NCI-H2227 (cell line): ENCODE data around the gene MTHFD2L.
"Not testable (repeated sequence)": the region's sequence is repeated elsewhere in the genome, so short reads cannot be mapped to it uniquely, and the experiment has no call there.

Source experiments
- DNase-seq: peaks from one replicate; lab custom pipeline; 2025; ENCODE audit not compliant: unreplicated experiment; lab: John Stamatoyannopoulos, UW

Gene MTHFD2L

GRCh38 chr4:74132188-74132587 lies 25.7 kb upstream of the MTHFD2L start:
- DNase-seq, result not testable (repeated sequence)

DNA sequence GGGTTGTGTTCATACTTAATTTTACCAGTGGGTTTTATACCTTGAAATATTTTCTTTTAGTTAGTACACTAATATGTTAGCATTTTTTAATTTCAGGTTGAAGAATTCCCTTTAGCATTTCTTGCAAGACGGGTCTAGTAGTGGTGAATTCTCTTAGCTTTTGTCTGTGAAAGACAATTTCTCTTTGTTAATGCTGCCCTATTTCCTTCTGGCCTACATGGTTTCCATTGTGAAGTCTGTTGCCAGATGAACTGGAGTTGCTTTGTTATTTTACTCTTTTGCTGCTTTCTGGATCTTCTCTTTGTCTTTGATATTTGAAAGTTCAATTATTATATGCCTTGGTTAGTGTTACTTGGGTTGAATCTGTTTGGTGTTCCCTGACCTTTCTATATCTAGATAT lies 25.0 kb upstream of the MTHFD2L start:
- DNase-seq, result no peak

DNA sequence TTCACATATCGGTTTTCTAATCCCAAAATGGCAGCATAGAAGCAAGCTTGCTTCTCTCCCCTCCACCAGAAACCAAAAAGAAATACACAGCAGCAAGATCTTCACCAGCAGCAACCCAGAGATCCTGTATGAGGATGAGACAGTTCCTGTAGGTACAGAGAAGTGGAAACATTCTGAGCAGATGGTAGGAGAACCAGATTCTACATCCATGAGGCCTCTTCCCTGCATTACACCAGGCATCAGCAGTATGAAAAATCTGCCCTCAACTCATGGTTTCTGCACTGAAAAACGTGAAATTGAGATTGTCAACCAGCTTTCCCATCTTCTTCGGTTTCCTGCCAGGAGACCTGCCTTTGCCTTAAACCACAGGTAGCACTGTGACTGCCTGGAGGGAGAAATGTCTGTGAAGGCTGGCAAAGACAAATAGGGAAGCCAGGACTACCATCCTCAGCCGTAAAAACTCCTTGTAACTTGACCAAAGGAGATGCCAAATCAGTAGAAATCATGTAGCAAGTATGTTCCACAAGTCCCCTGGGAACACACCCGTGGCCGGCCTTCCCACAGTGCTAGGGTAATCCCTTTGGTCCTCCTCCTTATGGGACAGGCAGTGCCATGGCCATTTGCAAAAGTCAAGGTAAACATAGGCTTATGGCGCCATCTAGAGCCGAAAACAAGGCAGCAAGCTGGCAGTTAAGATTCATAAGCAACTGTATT lies 24.0 kb upstream of the MTHFD2L start:
- peak; percentile 60 for DNase-seq

- no peak for DNase-seq
Measured at GRCh38 chr4:74134500-74134852, 23.4 kb upstream of the MTHFD2L start.

DNA sequence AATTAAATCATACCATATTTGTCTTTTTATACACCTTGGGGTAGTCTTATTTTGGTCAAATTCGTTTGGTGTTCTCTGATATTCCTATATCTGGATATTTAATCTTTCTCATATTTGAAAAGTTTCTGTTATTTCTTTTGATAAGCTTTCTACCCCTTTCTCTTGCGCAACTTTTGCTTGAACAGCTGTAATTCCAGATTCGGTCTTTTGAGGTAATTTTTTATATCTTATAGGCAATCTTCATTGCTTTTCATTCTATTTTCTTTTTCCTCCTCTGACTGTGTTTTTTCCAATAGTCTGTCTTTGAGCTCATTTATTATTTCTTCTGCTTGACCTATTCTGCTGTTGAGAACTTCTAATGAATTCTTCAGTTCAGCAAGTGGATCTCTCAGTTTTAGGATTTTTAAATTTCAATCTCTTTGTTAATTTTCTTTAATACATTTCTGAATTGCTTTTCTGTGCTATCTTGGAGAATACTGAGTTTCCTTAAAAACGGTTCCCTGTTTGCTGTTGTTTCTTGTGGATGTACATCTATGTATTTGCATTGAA lies 11.3 kb upstream of the MTHFD2L start:
- no peak for DNase-seq

DNA sequence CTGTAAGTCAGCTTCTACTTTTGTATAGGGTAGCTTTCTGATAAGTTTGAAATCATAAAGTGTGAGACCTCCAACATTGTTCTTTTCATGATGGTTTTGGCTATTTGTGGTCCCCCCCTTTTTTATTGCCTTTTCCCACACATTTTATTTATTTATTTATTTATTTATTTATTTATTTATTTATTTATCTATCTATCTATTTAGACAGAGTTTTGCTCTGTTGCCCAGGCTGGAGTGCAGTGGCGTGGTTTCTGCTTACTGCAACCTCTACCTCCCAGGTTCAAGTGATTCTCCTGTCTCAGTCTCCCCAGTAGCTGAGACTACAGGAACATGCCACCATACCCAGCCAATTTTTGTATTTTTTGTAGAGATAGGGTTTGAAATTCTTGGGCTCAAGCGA lies 9.7 kb upstream of the MTHFD2L start:
- no peak for DNase-seq

- no peak for DNase-seq
Measured at GRCh38 chr4:74152836-74153235, 5.1 kb upstream of the MTHFD2L start.

- no peak for DNase-seq
Measured at GRCh38 chr4:74156521-74156920, 1.4 kb upstream of the MTHFD2L start.

DNA sequence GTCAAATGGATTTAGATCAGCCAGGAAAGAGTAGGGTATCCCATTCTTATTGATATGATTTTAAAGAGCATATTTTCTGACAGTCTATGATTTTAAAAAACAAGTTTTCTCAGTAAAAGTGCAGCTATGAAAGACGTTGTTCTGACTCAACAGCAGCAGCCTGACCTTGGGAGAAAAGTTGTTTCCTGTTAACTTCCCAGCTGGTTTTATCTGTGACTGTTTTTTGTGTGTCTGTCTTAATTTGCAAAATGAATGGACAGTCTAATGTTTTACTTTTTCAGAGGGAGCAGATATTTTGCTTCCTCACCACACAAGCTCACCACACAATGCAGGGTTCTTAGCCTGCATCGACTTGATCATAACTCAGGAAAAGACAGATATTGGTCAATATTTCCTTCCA lies 764 bp upstream of the MTHFD2L start:
- DNase-seq, result no peak

DNA sequence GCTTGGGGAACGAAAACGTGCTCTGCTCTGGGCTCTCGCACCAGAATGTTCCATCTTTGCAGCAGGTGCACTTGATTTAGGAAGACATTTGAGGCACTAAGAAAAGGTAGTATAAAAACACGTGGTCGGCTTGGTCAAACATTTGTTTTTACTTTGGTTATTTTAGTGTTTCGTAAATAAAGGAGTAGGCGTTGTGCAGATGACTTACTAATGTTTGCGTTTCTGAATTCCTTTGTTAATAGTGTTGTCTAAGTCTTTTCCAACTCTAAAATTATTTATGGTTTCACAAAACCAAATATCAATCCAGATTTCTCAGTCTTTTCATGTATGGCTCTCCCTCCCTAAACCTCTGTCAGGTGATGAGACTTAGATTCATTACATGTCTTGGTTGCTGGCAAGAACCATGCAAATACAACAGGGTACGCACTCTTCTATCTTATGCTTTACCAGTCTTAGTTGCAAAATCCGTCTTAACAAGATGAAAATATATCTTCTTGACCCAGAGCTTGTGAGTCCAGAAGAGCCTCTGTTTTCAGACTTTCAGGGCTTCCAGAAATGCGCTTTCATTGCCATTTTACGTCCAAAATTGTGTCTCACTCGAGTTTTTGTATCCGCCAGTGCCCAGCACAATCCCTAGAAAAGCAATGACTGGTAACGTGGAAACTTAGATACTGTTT lies 686 bp downstream of the MTHFD2L start:
- peak; percentile 26 for DNase-seq

- no peak for DNase-seq
Measured at GRCh38 chr4:74159143-74159709, 1.3 kb downstream of the MTHFD2L start.

DNA sequence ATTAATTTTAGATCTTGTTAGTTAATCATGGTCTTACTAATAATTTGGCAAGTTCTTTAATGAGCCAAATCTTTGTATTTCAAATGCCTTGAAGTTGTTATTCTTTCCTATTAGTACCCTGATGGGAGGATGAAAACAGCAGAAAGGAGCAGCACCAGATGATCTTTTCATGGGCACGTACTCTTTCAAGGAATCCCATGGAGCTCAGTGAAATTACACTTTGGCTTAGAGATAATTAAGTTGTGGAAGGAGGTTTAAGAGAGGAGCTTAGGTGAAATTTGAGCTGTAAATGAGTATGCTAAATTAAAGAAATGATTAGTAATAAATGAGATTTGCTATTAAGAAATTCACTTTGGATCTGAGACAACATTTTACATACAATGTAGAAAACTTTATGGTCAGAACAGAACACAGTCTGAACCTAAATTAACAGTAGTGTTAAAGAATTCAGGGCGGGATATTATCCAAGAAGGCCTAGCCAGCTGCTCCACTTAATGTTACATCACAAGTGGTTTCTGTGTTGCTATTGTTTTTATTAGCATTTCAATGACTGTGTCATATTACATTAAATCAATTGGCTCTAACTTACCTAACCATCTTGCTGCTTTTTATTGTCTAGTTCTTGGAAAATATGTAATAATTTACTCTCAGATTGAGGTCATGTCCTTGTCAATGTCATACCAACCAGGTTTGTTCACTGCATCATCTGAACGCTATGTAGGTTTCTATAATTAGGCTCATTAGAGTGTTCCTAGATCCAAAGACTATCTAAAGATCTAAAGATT lies 3.9 kb downstream of the MTHFD2L start:
- DNase-seq, result no peak

DNA sequence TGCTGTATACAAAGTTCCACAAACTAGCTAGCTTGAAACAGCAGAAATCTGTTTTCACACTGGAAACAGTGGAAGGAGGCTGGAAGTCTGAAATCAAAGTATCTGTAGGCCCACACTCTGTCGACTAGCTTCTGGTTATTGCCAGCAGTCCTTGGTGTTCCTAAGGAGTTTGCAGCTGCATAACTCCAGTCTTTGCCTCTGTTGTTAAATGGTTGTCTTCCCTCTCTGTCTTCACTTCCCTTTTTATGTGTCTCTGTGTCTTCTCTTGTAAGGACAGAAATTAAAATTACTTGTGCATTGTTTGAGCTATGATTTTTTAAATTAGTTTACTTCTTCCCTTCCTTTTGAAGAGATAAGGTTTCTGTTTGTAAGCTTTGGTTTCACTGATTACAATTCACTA lies 8.2 kb downstream of the MTHFD2L start:
- no peak for DNase-seq

GRCh38 chr4:74166818-74167217 lies 8.9 kb downstream of the MTHFD2L start:
- no peak for DNase-seq

DNA sequence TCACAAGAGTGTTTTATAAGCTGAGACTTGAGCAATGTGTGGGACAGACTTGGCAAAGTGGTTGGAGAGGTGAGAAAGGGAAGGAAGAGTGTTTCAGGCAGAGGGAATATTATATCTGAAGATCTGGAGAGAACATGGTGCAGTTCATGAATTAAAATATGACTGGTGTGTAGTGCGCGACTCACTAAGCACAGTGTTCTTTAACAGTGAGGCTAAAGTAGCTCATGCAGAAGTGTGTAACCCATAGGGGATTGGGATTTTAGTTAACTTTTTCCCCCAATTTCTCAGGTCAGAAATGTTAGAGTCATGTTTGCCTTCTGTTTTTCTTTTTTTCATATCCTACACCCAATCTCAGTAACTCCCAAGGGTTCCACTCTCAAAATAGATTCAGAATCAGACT lies 9.7 kb downstream of the MTHFD2L start:
- no peak for DNase-seq

- no peak for DNase-seq
Measured at GRCh38 chr4:74168841-74169240, 10.9 kb downstream of the MTHFD2L start.

DNA sequence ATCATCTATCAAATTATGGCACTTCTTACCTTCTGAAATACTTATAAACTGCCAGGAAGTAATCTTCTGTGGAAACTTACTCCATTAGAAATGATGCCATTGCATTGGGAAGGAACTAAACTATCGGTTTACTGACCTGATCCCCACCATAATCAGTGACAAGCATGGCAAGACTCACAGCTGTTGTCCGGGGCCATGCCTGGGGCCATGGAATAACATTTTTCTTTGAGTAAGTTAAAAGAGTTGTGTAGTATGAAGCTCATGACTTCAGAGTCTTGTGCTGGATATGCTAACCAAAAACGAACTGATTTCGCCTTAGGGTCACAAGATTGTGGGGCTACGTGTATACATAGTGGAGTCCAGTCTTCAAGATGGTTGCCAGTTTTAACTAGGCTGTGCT lies 15.4 kb downstream of the MTHFD2L start:
- no peak for DNase-seq

DNA sequence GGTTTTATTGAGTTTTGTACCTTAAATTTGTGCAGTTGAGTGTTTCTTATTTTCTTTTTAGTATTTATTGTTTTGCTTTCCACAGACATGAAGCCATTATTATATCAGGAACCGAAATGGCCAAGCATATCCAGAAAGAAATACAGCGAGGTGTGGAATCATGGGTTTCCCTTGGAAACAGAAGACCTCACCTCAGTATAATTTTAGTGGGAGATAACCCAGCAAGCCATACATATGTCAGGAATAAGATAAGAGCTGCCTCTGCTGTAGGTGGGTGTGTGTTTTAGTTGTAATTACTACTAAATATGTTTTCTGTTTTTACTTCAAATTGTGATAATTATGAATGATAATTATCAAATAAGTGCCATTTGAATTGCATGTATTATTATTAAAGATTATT lies 16.5 kb downstream of the MTHFD2L start:
- DNase-seq, result no peak

- no peak for DNase-seq
Measured at GRCh38 chr4:74174941-74175340, 17.0 kb downstream of the MTHFD2L start.

GRCh38 chr4:74175379-74175778 lies 17.5 kb downstream of the MTHFD2L start:
- no peak for DNase-seq

DNA sequence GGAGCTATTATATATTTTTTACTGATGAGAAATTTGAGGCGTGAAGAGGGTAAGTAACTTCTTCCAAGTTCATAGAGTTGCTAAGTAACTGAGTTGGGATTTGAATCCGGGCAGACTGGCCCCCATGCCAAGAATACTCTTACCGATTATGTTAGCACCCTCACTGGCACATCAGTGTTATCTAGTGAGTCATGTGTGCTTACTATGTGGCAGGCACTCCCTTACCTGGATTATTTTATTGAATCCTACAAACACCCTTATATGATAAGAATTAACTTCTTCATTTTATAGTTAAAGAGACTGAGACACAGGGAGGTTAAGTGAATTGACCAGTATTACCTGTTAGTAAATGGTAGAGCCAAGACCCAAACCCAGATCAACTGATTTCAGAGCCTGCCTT lies 20.9 kb downstream of the MTHFD2L start:
- no peak for DNase-seq

DNA sequence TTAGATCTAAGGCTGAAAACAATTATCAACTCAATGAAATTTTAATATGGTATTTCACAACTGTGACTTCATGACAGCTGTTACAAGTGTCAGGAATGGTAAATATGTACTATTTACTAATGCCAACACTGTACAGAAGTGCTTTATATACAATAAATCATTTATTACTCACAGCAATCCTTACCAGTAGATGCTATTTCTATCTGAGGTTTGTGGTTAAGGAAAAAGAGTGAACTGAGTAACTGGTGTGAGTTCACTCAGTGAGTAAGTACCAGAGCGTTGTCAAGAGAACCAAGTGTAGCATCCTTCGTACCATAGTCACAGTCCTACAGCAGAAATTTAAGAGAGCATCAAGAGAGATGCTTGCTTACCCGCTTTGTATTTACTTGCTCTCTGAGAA lies 23.3 kb downstream of the MTHFD2L start:
- DNase-seq, result no peak
